Measurements from ENCODE around the gene RBMS3. TPM values are rescaled to one million over a fixed set of nuclear protein-coding genes. Genes with fewer than 3 reads are reported as not detected.

The RBMS3 gene
- total RNA-seq, 5 donors from 2014 or later (not counting 1 experiment from before 2014, with no cell fraction given): 0.62 to 2.9 (median 1.4) TPM

GRCh38 chr3:29370476-29371420, 89.9 kb downstream of the RBMS3 start:
- no peaks in the 10 kb centered on the region for H3K4me1 Mint-ChIP-seq

DNA sequence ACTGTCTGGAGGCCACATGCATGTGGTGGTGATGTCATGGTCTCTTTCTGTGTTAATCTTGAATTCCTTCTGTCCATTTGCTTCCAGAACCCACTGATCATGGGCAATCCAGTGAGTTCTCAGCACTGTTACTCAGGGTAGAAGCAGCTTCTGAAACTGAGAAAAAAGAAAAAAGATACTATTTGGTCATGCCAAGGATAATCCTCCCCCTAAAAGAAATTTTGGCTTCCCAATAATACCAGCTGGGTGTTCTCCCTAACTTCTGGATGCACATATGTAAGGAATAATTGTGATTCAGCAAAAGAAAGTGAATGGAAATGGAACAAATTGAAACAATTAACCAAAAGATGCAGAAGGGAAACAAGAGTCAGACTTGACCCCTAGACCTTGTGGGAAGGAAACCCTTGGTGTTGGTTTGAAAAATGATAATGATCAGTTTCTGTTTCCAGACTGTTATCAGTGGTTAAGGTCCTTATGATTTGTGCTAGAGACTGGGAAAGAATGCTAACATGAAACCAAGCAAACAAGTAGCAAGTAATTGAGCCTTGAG, 92.3 kb downstream of the RBMS3 start:
- Histone ChIP-seq H3K4me1 (ENCODE audit: control insufficient read depth in 1 of 2, extremely low read depth in 1 of 2, insufficient read depth in 2 of 2, low read length in 2 of 2) (no peaks in the 10 kb centered on the region), H3K36me3 (ENCODE audit: control insufficient read depth in 2 of 2, extremely low read depth in 1 of 2, insufficient read depth in 1 of 2, low read length in 1 of 2) (no peaks in the 10 kb centered on the region), H3K27me3 (replicated peaks in 1 of 2; ENCODE audit: control insufficient read depth in 2 of 2, extremely low read depth in 1 of 2, insufficient read depth in 2 of 2, low read length in 1 of 2) (no peaks in the 10 kb centered on the region), H3K27ac (ENCODE audit: low read length) (no peak overlapping the region), H3K9me3 (no peaks in the 10 kb centered on the region), H3K4me3 (ENCODE audit: control insufficient read depth in 1 of 2, extremely low read depth in 1 of 2, low read length in 1 of 2) (no peak overlapping the region)
- no peak for ATAC-seq (replicated peaks in 1 of 4)
- Mint-ChIP-seq H3K27me3 (no peaks in the 10 kb centered on the region), H3K9me3 (peaks cover 0 to 3% (median 0%) of the 10 kb centered on the region in 3 donors), H3K4me1 (no peaks in the 10 kb centered on the region), H3K27ac (no peak overlapping the region), H3K36me3 (no peaks in the 10 kb centered on the region), H3K4me3 (no peak overlapping the region)
- ChIA-PET CTCF (no interaction called here), POLR2A (no interaction called here)
- no peak for DNase-seq

More at GRCh38 chr3:29370476-29371420, 89.9 kb downstream of the RBMS3 start:
- no peaks in the 10 kb centered on the region for H3K36me3 ChIP-seq (ENCODE audit: control insufficient read depth in 2 of 2, extremely low read depth in 1 of 2, insufficient read depth in 1 of 2, low read length in 1 of 2)
- ATAC-seq (replicated peaks in 1 of 4): no peak
- ChIA-PET POLR2A (interaction anchor here in 1 of 2 donors (0.6 kb wide), 1 partner anchor 33 kb away, joined by 3 read pairs; no protein-coding TSS in a partner anchor), CTCF (no interaction called here)
- no peak overlapping the region for H3K4me3 ChIP-seq (ENCODE audit: control insufficient read depth in 1 of 2, extremely low read depth in 1 of 2, low read length in 1 of 2)
- WGBS (ENCODE audit: insufficient coverage): 100% methylated on average over 1 of the region's 4 CpGs
- H3K27ac Mint-ChIP-seq: no peak overlapping the region
- no peaks in the 10 kb centered on the region for H3K4me1 ChIP-seq (ENCODE audit: control insufficient read depth in 1 of 2, extremely low read depth in 1 of 2, insufficient read depth in 2 of 2, low read length in 2 of 2)
- H3K27ac ChIP-seq (ENCODE audit: low read length): no peak overlapping the region
- H3K27me3 ChIP-seq (replicated peaks in 1 of 2; ENCODE audit: control insufficient read depth in 2 of 2, extremely low read depth in 1 of 2, insufficient read depth in 2 of 2, low read length in 1 of 2): no peaks in the 10 kb centered on the region
- H3K27me3 Mint-ChIP-seq: no peaks in the 10 kb centered on the region
- no peaks in the 10 kb centered on the region for H3K36me3 Mint-ChIP-seq
- H3K9me3 Mint-ChIP-seq: peaks cover 0 to 3% (median 0%) of the 10 kb centered on the region in 3 donors
- no peak overlapping the region for H3K4me3 Mint-ChIP-seq
- no peaks in the 10 kb centered on the region for H3K9me3 ChIP-seq
- DNase-seq: no peak

DNA sequence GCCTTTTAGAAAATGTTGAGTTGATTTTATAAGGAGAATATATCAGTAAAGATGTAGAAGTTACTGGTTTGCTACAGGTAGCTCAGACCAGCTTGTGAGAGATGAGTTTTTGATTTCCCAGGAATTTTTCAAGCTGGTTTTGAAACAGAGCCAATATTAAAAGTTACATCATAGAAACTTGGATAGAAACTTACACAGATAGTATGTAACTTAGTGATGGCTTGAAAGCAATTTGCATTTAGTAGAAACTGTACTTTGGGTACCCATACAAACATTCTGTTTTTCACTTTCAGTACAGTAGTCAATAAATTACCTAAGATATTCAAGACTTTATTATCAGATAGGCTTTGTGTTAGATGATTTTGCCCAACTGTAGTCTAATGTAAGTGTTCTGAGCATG, 93.4 kb downstream of the RBMS3 start:
- ChIA-PET CTCF (no interaction called here), POLR2A (no interaction called here)
- H3K36me3 ChIP-seq (ENCODE audit: control insufficient read depth in 2 of 2, extremely low read depth in 1 of 2, insufficient read depth in 1 of 2, low read length in 1 of 2): no peaks in the 10 kb centered on the region
- no peaks in the 10 kb centered on the region for H3K27me3 Mint-ChIP-seq
- DNase-seq (no peak), ATAC-seq (replicated peaks in 1 of 4) (no peak)
- H3K27ac ChIP-seq (ENCODE audit: low read length): no peak overlapping the region
- no peaks in the 10 kb centered on the region for H3K36me3 Mint-ChIP-seq
- no peak overlapping the region for H3K4me3 ChIP-seq (ENCODE audit: control insufficient read depth in 1 of 2, extremely low read depth in 1 of 2, low read length in 1 of 2)
- peaks cover 0 to 3% (median 0%) of the 10 kb centered on the region in 3 donors for H3K9me3 Mint-ChIP-seq
- no peaks in the 10 kb centered on the region for H3K9me3 ChIP-seq
- no peak overlapping the region for H3K27ac Mint-ChIP-seq
- no peak overlapping the region for H3K4me3 Mint-ChIP-seq
- H3K4me1 Mint-ChIP-seq: no peaks in the 10 kb centered on the region
- no peaks in the 10 kb centered on the region for H3K27me3 ChIP-seq (replicated peaks in 1 of 2; ENCODE audit: control insufficient read depth in 2 of 2, extremely low read depth in 1 of 2, insufficient read depth in 2 of 2, low read length in 1 of 2)
- no peaks in the 10 kb centered on the region for H3K4me1 ChIP-seq (ENCODE audit: control insufficient read depth in 1 of 2, extremely low read depth in 1 of 2, insufficient read depth in 2 of 2, low read length in 2 of 2)

DNA sequence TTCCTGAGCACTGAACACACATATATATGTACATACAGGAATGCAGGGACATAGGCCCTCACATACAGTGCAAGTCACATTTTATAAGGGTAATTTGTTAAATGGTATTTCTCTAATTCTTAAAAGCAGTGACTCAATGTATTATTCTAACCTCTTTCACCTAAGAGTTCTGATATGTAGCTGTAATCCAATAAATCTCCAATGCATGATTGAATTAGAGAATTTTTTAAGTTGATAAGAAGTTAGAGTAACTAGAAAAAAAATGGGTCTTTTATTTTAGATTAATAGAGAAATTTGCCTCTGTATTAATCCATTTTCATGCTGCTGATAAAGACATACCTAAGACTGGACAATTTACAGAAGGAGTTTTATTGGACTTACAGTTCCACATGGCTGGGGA, 98.2 kb downstream of the RBMS3 start:
- DNase-seq (no peak), ATAC-seq (replicated peaks in 1 of 4) (no peak)
- no peaks in the 10 kb centered on the region for H3K4me1 Mint-ChIP-seq
- H3K9me3 ChIP-seq: no peaks in the 10 kb centered on the region
- no peaks in the 10 kb centered on the region for H3K36me3 Mint-ChIP-seq
- H3K4me3 Mint-ChIP-seq: no peak overlapping the region
- CTCF ChIA-PET: no interaction called here
- no peak overlapping the region for H3K27ac Mint-ChIP-seq
- no peaks in the 10 kb centered on the region for H3K27me3 Mint-ChIP-seq
- no peaks in the 10 kb centered on the region for H3K4me1 ChIP-seq (ENCODE audit: control insufficient read depth in 1 of 2, extremely low read depth in 1 of 2, insufficient read depth in 2 of 2, low read length in 2 of 2)
- POLR2A ChIA-PET: no interaction called here
- no peaks in the 10 kb centered on the region for H3K27me3 ChIP-seq (replicated peaks in 1 of 2; ENCODE audit: control insufficient read depth in 2 of 2, extremely low read depth in 1 of 2, insufficient read depth in 2 of 2, low read length in 1 of 2)
- H3K36me3 ChIP-seq (ENCODE audit: control insufficient read depth in 2 of 2, extremely low read depth in 1 of 2, insufficient read depth in 1 of 2, low read length in 1 of 2): no peaks in the 10 kb centered on the region
- H3K27ac ChIP-seq (ENCODE audit: low read length): no peak overlapping the region
- H3K4me3 ChIP-seq (ENCODE audit: control insufficient read depth in 1 of 2, extremely low read depth in 1 of 2, low read length in 1 of 2): no peak overlapping the region
- no peaks in the 10 kb centered on the region for H3K9me3 Mint-ChIP-seq

GRCh38 chr3:29381595-29381994, 100.7 kb downstream of the RBMS3 start:
- H3K27me3 ChIP-seq (replicated peaks in 1 of 2; ENCODE audit: control insufficient read depth in 2 of 2, extremely low read depth in 1 of 2, insufficient read depth in 2 of 2, low read length in 1 of 2): no peaks in the 10 kb centered on the region
- no peaks in the 10 kb centered on the region for H3K36me3 ChIP-seq (ENCODE audit: control insufficient read depth in 2 of 2, extremely low read depth in 1 of 2, insufficient read depth in 1 of 2, low read length in 1 of 2)
- H3K27ac ChIP-seq (ENCODE audit: low read length): no peak overlapping the region
- Mint-ChIP-seq H3K27me3 (no peaks in the 10 kb centered on the region), H3K4me1 (no peaks in the 10 kb centered on the region), H3K36me3 (no peaks in the 10 kb centered on the region), H3K9me3 (peaks cover 0 to 4% (median 0%) of the 10 kb centered on the region in 3 donors), H3K27ac (no peak overlapping the region), H3K4me3 (no peak overlapping the region)
- ChIA-PET CTCF (no interaction called here), POLR2A (no interaction called here)
- H3K4me3 ChIP-seq (ENCODE audit: control insufficient read depth in 1 of 2, extremely low read depth in 1 of 2, low read length in 1 of 2): no peak overlapping the region
- ATAC-seq (replicated peaks in 1 of 4) (no peak), DNase-seq (no peak)
- no peaks in the 10 kb centered on the region for H3K4me1 ChIP-seq (ENCODE audit: control insufficient read depth in 1 of 2, extremely low read depth in 1 of 2, insufficient read depth in 2 of 2, low read length in 2 of 2)
- no CpG with 5 or more reads among the region's 1 CpG for WGBS (ENCODE audit: insufficient coverage)
- no peaks in the 10 kb centered on the region for H3K9me3 ChIP-seq

- Mint-ChIP-seq H3K9me3 (peaks cover 0 to 4% (median 0%) of the 10 kb centered on the region in 3 donors), H3K27ac (no peak overlapping the region), H3K4me1 (no peaks in the 10 kb centered on the region), H3K4me3 (no peak overlapping the region), H3K27me3 (no peaks in the 10 kb centered on the region), H3K36me3 (no peaks in the 10 kb centered on the region)
- Histone ChIP-seq H3K27me3 (replicated peaks in 1 of 2; ENCODE audit: control insufficient read depth in 2 of 2, extremely low read depth in 1 of 2, insufficient read depth in 2 of 2, low read length in 1 of 2) (no peaks in the 10 kb centered on the region), H3K4me1 (ENCODE audit: control insufficient read depth in 1 of 2, extremely low read depth in 1 of 2, insufficient read depth in 2 of 2, low read length in 2 of 2) (no peaks in the 10 kb centered on the region), H3K27ac (ENCODE audit: low read length) (no peak overlapping the region), H3K9me3 (no peaks in the 10 kb centered on the region), H3K36me3 (ENCODE audit: control insufficient read depth in 2 of 2, extremely low read depth in 1 of 2, insufficient read depth in 1 of 2, low read length in 1 of 2) (no peaks in the 10 kb centered on the region), H3K4me3 (ENCODE audit: control insufficient read depth in 1 of 2, extremely low read depth in 1 of 2, low read length in 1 of 2) (no peak overlapping the region)
- ChIA-PET CTCF (no interaction called here), POLR2A (no interaction called here)
- ATAC-seq (replicated peaks in 1 of 4): no peak
- WGBS (ENCODE audit: insufficient coverage): 100% methylated on average over 3 of the region's 6 CpGs
- no peak for DNase-seq
Observed at GRCh38 chr3:29382409-29382808, 101.5 kb downstream of the RBMS3 start.

All from T-cell (primary cell).